ENCODE results near the gene SRSF1.
A peak's percentile ranks its signal among the peaks of the same experiment; 100 is the strongest.
"Not testable (repeated sequence)": the region's sequence is repeated elsewhere in the genome, so short reads cannot be mapped to it uniquely, and the experiment has no call there.

SRSF1 gene

DNA sequence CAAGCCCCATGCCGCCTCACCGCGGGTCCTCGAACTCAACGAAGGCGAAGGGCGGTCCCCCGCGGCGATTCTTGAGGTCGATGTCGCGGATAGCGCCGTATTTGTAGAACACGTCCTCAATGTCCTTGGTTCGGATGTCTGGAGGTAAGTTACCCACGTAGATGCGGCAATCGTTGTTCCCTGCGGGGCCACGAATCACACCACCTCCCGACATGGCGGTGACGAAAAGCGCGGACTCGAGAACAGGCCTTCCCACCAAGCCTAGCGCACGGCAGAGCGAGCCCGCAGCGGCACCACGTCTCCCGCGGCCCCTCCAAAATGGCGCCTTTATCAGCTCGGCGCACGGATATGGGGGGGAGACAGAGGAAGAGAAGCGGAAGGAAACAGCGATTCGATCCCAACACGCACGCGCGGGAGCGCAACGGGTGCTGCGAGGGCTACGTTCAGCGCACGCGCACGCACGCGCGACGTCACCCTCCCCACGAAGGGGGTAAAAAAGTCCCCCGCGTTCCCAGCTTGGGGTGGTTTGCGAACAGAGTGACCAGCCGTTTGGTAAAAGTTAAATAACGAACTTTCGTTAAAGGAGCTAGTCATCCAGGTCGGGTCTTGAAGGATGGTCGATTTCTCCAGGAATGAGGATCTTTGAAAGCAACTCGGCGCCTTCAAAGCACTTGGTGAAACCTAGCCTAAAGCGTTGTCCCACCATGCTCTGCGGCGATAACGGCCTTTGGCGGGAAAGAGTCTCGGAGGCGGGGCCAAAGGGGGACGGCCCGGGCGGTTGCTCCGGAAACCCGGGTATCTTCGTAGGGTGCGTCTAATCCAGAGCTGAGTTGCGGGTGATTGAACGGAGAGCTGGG is at the start of gene SRSF1:
SRSF1 (minus strand) TSS at position 323 of the 857 bp plus-strand sequence; CDS start at position 214, 109 bp downstream.
- peak; percentile 94 to 96 for DNase-seq (ENCODE audit: low read depth in 2 of 2)

DNA sequence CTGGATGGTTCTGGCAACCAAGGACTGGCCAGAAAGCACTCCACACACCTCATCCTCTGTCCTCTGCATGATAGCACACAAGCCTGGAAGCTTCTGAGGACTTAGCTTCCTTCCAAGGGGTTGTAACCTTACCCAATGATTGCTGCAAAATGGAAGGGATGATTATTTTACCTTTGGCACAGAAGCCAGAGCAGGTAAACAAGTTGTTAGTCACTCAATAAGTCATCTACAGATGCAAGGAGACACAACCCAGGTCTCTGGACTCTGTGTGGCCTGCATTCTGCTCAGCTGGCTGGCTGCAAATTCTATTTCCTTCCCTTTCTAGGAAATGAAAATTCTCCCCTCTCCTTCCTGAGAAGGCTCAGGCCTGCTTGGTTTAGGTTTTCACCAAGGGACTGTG is 49.4 kb upstream of the SRSF1 start:
- DNase-seq (ENCODE audit: low read depth in 2 of 2), result no peak

DNA sequence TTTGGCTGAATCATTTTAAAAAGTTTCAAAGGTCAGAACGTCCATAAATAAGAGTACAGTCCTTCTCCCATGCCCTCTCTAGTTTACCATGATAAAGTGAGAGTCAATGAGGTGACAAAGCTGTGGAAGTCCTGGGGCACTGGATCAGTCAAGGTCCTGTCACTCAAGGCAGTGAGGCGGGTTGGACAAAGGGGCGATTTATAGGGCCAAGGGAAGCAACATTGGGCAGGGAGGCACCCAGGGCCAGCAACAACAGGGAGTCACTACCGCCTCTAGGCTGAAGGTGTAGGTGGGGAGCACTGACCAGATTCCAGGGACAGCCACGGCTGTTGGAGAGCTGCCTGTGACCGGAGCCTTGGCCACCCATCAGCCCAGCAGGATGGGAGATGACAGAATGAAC is 47.6 kb upstream of the SRSF1 start:
- no peak for DNase-seq (ENCODE audit: low read depth in 2 of 2)

GRCh38 chr17:58052945-58053715 is 46.1 kb upstream of the SRSF1 start:
- no peak for DNase-seq (ENCODE audit: low read depth in 2 of 2)

DNA sequence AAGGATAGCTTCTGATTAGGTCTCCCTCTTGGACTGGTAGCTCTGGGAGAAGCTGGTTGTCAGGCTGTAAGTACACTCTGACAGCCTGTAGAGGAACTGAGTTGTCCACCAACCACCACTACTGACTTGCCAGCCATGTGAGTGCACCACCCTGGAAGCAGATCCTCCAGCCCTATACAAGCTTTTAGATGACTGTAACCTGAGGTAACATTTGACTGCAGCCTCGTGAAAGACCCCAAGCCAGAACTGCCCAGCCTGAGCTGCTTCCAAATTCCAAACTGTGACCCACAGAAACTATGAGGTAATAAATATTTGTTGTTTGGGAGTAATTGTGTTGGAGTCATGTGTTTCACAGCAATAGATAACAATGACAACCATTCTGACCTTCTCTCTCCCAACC is 45.4 kb upstream of the SRSF1 start:
- DNase-seq (ENCODE audit: low read depth in 2 of 2), result no peak

GRCh38 chr17:58051468-58051867 is 44.4 kb upstream of the SRSF1 start:
- DNase-seq (ENCODE audit: low read depth in 2 of 2), result no peak

DNA sequence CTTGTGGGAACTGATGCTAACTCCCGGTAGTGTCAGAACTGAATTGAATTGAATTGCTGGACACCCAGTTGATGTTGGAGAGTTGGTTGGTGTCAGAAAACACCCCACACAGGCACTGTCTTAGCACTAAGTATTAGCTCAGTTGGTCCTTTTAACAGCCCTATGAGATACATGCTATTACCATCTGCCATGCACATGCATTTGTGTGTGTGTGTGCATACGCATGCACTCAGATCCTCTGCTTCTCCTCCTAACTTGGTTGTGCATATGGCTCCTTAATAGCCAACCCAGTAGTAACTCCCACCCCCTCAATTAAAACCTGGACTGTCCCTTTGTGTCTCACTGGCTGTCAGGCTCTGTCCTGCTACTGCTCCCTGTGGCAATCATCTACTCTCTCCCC is 43.9 kb upstream of the SRSF1 start:
- no peak for DNase-seq (ENCODE audit: low read depth in 2 of 2)

DNA sequence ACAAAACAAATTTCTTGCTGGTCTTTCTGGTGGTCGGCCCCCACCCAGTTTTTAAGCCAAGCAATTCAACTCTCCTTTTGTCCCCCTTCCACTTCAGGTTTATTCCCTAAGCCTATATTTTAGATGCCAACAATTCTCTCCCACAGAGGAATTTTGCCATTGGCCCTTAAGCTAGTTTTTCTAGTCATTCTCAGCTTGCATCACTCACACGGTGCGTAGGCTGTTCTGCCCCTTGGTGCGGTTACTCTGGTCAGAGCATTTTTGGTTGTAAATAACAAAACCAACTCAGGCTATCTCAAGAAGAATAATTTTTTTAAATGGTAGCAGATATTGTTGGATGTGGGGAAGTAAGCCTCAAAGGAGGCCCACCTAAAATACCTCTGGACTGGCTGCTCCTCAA is 42.5 kb upstream of the SRSF1 start:
- DNase-seq (ENCODE audit: low read depth in 2 of 2), result no peak

GRCh38 chr17:58047376-58048150 is 40.5 kb upstream of the SRSF1 start:
- no peak for DNase-seq (ENCODE audit: low read depth in 2 of 2)

DNA sequence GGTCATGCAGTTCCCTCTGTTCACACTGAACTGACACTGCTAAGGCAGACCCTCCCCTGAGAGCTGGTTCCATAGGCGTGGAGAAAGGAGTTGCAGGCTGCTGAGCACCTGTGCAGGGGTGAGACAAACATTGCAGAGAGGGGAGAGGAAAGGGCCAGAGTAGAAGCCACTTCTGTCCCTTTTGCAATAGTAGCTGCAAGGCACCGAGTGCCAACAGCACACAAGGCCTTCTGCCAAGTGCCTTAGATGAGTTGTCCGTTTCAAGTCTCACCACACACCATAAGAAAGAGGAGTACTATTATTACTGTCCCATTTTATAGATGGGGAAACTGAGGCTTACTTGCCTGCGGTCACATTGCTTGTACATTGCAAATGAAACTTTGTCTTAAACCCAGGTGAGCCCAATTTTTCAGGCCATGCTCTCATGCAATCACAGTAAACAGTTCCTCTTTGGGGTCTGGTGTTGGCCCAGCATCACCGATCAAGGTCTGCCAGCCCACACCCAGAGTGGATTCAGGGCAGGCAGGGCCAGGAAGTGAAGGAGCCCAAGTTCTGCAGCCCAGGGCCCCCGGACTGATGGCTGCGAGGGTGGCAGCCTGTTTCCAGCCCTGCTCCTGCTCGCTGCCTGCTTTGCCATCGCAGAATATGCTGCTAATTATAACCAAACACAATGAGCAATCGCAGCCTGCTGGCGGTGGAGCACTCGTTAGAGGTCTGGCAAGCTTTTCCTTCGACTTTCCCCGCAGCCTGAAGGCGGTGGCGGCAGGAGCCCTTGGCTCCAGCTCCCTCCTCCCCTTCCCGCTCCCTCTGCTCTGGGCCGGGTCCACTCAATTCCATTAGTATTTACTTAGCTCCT is 39.4 kb upstream of the SRSF1 start:
- DNase-seq (ENCODE audit: low read depth in 2 of 2), result no peak

GRCh38 chr17:58044256-58044655 is 37.2 kb upstream of the SRSF1 start:
- not testable (repeated sequence) for DNase-seq (ENCODE audit: low read depth in 2 of 2)

- no peak for DNase-seq (ENCODE audit: low read depth in 2 of 2)
Measured at GRCh38 chr17:58043221-58044181, 36.5 kb upstream of the SRSF1 start.

DNA sequence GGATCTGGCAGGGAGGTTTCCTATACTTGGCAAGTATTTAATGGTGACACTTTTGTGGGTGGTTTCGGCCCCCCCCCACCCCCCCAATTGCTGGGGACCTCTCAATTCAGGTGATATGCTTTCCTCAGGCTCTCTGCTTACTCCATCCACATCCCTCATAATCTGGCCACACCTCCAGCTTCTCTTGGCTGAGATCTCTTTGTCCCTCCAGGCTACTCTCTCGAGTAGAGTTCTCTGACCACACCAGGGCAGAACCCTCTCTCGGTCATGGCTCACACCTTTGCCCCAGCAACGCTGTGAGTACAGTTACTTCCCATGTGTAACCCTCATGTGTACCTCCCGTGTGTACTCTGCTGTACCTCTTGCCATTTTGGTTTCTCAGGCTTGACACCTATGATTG is 34.1 kb upstream of the SRSF1 start:
- no peak for DNase-seq (ENCODE audit: low read depth in 2 of 2)

GRCh38 chr17:58040386-58040785 is 33.3 kb upstream of the SRSF1 start:
- DNase-seq (ENCODE audit: low read depth in 2 of 2), result no peak

DNA sequence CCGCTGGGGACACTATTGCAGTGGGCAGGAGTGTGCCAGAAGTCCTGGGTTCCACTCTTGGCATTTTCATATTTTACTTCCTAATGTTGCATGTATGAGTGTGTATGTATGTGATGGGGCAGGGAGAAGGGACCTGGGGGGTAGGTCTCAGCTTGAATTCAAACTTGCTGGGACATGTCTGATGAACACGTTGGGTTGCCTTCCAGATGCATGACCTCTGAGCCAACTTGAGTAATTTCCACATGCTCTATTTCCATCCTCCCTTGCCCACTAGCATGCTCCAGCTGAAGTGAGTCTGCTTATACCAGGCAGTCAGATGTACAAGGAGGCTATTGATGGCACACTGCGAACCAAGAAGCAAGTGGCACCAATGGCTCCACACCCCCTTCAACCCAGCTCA is 32.9 kb upstream of the SRSF1 start:
- DNase-seq (ENCODE audit: low read depth in 2 of 2), result no peak

DNA sequence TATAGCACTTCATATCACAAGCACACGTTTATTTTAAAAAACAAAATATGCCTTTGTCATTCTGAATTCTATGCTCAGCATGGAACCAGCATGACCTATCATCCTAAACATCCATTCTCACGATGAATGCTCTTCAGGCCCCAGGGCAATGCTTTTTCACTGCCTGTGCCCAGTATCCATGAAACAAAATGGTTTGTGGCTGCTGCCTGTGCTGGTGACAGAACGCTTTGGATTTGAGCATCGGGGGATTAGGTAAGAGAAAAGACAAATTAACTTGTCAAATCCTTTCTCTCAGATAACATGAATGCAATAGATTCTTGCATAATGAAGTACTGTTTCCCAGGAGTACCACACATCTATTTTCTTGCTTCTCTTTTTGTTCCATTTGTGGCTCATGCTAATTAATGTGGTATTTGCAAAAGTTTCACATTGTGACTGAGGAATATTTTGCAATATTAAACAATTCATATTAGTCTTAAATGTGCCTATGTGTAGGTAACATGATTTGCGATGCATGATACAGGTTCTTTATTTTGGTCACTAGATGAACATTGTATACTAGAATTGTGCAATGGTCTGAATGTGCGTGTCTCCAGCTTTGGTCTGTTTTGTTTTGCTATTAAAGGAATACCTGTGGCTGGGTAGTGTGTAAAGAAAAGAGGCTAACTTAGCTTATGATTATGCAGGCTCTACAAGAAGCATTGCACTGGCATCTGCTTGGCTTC is 25.8 kb upstream of the SRSF1 start:
- no peak for DNase-seq (ENCODE audit: low read depth in 2 of 2)

DNA sequence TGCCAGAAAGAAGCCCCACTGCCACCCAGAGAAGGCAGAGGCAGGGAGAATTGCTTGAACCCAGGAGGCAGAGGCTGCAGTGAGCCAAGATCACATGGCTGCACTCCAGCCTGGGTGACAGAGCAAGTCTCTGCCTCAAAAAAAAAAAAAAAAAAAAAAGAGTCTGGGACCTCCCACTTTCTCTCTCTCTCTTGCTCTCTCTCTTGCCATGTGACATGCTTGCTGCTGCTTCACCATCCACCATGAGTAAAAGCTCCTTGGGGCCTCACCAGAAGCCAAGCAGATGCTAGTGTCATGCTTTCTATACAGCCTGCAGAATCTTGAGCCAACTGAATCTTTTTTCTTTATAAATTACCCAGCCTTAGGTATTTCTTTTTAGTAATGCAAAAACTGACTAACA is 21.5 kb upstream of the SRSF1 start:
- no peak for DNase-seq (ENCODE audit: low read depth in 2 of 2)

DNA sequence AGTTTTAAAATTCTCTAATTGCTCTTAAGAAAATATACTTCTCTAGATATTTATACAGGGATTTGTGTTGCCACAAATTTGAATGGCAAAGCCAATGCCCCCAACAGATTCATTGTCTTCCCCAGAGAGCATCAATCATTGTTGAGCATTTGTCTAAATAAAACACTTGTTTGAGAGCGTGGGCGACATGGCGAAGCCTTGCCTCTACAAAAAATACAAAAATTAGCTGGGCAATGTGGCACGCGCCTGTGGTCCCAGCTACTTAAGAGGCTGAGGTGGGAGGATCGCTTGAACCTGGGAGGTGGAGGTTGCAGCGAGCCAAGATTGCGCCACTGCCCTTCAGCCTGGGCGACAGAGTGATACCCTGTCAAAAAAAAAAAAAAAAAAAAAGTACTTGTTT is 13.4 kb upstream of the SRSF1 start:
- no peak for DNase-seq (ENCODE audit: low read depth in 2 of 2)

DNA sequence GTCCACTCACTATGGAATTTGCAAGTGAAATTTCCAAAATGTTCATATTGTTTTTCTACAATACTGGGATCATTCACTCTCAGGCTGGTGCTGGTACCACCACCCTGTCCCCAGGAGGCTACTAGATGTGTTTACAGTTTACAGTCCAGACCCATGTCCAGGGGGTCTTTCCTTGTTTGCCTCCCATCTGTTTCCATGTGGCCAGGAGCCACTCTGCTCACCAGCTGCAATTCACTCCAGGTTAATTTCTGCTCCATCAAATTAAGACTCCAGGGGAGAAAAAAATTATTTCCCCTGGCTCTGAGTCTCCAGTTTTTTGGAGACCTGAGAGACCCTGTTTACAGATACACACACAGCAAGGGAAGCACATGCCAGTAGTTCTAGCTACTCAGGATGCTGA is 12.5 kb upstream of the SRSF1 start:
- DNase-seq (ENCODE audit: low read depth in 2 of 2), result no peak

DNA sequence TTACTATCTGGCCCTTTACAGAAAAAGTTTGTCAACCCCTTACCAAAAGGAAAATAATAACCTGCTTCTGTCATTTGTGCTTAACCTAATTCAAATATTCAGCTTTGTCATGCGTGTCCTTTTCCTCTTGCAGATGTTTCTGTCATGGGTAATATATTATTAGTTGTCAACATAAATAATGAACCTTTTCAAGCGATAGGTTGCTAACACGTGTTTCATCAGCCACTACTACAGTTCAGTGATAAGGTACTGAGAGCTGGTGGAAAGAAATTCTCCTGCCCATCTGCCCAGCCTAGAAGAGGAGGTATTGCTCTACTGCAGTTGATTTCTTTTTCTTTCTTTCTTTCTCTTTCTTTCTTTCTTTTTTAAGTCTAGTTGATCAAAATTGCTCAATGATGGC is 12.0 kb upstream of the SRSF1 start:
- no peak for DNase-seq (ENCODE audit: low read depth in 2 of 2)

All from stimulated activated CD8-positive, alpha-beta memory T cell treated with anti-CD3 and anti-CD28 coated beads, Interleukin-2, amount 100 ng/mL, for 48 hours (primary cell).